Stimulated activated CD4-positive, alpha-beta T cell treated with anti-CD3 and anti-CD28 coated beads, Interleukin-2, amount 100 ng/mL, for 48 hours (primary cell): ENCODE results near the gene LBP.
"Not testable (repeated sequence)": the region's sequence is repeated elsewhere in the genome, so short reads cannot be mapped to it uniquely, and the experiment has no call there.

Experiments
- DNase-seq, 2 donors: peaks; one replicate each; pipeline ENCODE4 v3.0.0-alpha.2; 2020

LBP gene

GRCh38 chr20:38350879-38351775, 4.8 kb downstream of the LBP start:
- DNase-seq = no peak

GRCh38 chr20:38353316-38353715, 7.0 kb downstream of the LBP start:
- no peak for DNase-seq

GRCh38 chr20:38354227-38354626, 7.9 kb downstream of the LBP start:
- no peak for DNase-seq

GRCh38 chr20:38355161-38356012, 9.1 kb downstream of the LBP start:
- no peak for DNase-seq

GRCh38 chr20:38357653-38358207, 11.4 kb downstream of the LBP start:
- DNase-seq = no peak

- no peak for DNase-seq
These were observed 12.3 kb downstream of the LBP start for GRCh38 chr20:38358556-38358955.

- DNase-seq = no peak
These were observed 16.9 kb downstream of the LBP start for GRCh38 chr20:38363004-38363747.

- DNase-seq = no peak
These were observed 23.1 kb downstream of the LBP start for GRCh38 chr20:38369389-38369788.

- DNase-seq = no peak
These were observed 26.5 kb downstream of the LBP start for GRCh38 chr20:38372806-38373205.

- no peak for DNase-seq
These were observed 27.1 kb downstream of the LBP start for GRCh38 chr20:38373231-38373867.

- no peak for DNase-seq
These were observed 27.6 kb downstream of the LBP start for GRCh38 chr20:38373898-38374297.

GRCh38 chr20:38377039-38377685, 30.9 kb downstream of the LBP start:
- no peak for DNase-seq

- DNase-seq = not testable (repeated sequence)
These were observed 31.6 kb downstream of the LBP start for GRCh38 chr20:38377838-38378237.

GRCh38 chr20:38383147-38383546, 36.9 kb downstream of the LBP start:
- DNase-seq = no peak

- no peak for DNase-seq
These were observed 39.7 kb downstream of the LBP start for GRCh38 chr20:38386004-38386403.

- DNase-seq = no peak
These were observed 40.6 kb downstream of the LBP start for GRCh38 chr20:38386851-38387250.

- no peak for DNase-seq
These were observed 41.7 kb downstream of the LBP start for GRCh38 chr20:38387953-38388352.

- DNase-seq = no peak
These were observed 46.1 kb downstream of the LBP start for GRCh38 chr20:38392356-38392755.

GRCh38 chr20:38393259-38393658, 47.0 kb downstream of the LBP start:
- DNase-seq = no peak

GRCh38 chr20:38395165-38395564, 48.9 kb downstream of the LBP start:
- no peak for DNase-seq

- not testable (repeated sequence) for DNase-seq
These were observed 49.6 kb downstream of the LBP start for GRCh38 chr20:38395751-38396395.
